Neural progenitor cell (in vitro differentiated cells): Measurements from ENCODE around the gene CASP14.
"Not testable (repeated sequence)": the region's sequence is repeated elsewhere in the genome, so short reads cannot be mapped to it uniquely, and the experiment has no call there.

Experiments used
- EZH2 ChIP-seq: fragments of 200-600 bp; sonication (generic); IDR thresholded peaks from 2 replicates; pipeline ENCODE4 v1.6.1; 2017; ENCODE audit warnings: antibody characterized with exemption, mild to moderate bottlenecking, moderate library complexity
- EZH2phosphoT487 ChIP-seq: fragments of 200-600 bp; sonication (generic); IDR thresholded peaks from 2 replicates; pipeline ENCODE4 v1.6.1; 2017; ENCODE audit warnings: antibody characterized with exemption
- TF ChIP-seq, protein P1 (sequence below): fragments of 200-600 bp; sonication (generic); IDR thresholded peaks from 2 replicates; pipeline ENCODE4 v1.5.1; 2017; ENCODE audit warnings: antibody characterized with exemption, mild to moderate bottlenecking

DNA sequence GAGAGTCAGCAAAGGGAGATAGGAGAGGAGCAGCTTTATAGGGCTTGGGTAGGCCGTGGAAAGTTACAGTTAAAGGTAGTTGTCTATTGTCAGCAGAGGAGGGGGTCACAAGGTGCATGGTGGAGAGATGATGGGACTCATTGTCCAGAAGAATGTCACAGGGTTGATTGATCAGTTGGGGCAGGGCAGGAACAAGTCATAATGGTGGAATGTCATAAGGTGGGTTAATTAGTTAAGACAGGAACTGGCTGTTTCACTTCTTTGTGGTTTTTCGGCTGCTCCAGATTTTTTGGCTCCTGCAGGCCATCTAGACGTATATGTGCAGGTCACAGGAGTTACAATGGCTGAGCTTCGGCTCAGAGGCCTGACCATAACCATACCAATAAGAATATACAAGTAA is 21.1 kb downstream of the CASP14 start:
- TF ChIP-seq EZH2, EZH2phosphoT487: not testable (repeated sequence)
- TF ChIP-seq, protein P1, sequence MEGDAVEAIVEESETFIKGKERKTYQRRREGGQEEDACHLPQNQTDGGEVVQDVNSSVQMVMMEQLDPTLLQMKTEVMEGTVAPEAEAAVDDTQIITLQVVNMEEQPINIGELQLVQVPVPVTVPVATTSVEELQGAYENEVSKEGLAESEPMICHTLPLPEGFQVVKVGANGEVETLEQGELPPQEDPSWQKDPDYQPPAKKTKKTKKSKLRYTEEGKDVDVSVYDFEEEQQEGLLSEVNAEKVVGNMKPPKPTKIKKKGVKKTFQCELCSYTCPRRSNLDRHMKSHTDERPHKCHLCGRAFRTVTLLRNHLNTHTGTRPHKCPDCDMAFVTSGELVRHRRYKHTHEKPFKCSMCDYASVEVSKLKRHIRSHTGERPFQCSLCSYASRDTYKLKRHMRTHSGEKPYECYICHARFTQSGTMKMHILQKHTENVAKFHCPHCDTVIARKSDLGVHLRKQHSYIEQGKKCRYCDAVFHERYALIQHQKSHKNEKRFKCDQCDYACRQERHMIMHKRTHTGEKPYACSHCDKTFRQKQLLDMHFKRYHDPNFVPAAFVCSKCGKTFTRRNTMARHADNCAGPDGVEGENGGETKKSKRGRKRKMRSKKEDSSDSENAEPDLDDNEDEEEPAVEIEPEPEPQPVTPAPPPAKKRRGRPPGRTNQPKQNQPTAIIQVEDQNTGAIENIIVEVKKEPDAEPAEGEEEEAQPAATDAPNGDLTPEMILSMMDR: not testable (repeated sequence)
